Endothelial cell of umbilical vein (primary cell): Measurements from ENCODE around the gene DUSP18.

Source experiments
- CTCF ChIP-seq, 2 donors: IDR thresholded peaks; 1 replicate in 1 of 2; 2 replicates in 1 of 2; pipeline ENCODE4 v1.5.1; 2011; ENCODE audit warnings: low read length in 2 of 2, mild to moderate bottlenecking in 2 of 2, moderate library complexity in 2 of 2, control low read depth in 1 of 2, inconsistent platforms in 1 of 2, low read depth in 1 of 2; ENCODE audit not compliant: insufficient read depth in 1 of 2; ENCODE audit errors: extremely low read depth in 1 of 2
- POLR2AphosphoS5 ChIP-seq: IDR thresholded peaks from 2 replicates; pipeline ENCODE4 v1.6.1; 2012; ENCODE audit warnings: low read depth, mild to moderate bottlenecking, control low read depth, low read length, moderate library complexity; ENCODE audit not compliant: insufficient read depth

- no peak for TF ChIP-seq CTCF (IDR thresholded peaks at IDR 0.05; ENCODE audit: extremely low read depth in 1 of 2, insufficient read depth in 1 of 2, low read depth in 1 of 2, low read length in 2 of 2)
- TF ChIP-seq POLR2AphosphoS5 = no peak
These were observed 34.2 kb upstream of the DUSP18 start for GRCh38 chr22:30701872-30702271.
